Kidney epithelial cell (primary cell): ENCODE measurements around the gene GRIN1. TPM values are rescaled to one million over a fixed set of nuclear protein-coding genes. Genes with fewer than 3 reads are reported as not detected.

ENCODE experiments used
- DNase-seq: peaks from one replicate; pipeline ENCODE4 v3.0.0-alpha.2; 2010; ENCODE audit warnings: low read depth
- H3K27me3 ChIP-seq: 2 replicates; pipeline ENCODE4 v1.6.0; 2011; ENCODE audit warnings: low read length; ENCODE audit not compliant: control insufficient read depth, insufficient read depth
- H3K36me3 ChIP-seq: 2 replicates; pipeline ENCODE4 v1.5.1; 2011; ENCODE audit warnings: low read length; ENCODE audit not compliant: control insufficient read depth, insufficient read depth
- H3K4me3 ChIP-seq: 2 replicates; pipeline ENCODE4 v1.5.1; 2011; ENCODE audit warnings: low read depth, mild to moderate bottlenecking, control low read depth, low read length
- total RNA-seq: library from RNA; depleted of rRNA; stranded (reverse); fragments of >200 nt; gene quantifications from 2 replicates; pipeline ENCODE4 v1.2.3, GENCODE V29; 2015
- TF ChIP-seq, protein P1 (sequence below): IDR thresholded peaks from 2 replicates; pipeline ENCODE4 v1.5.1; 2011; ENCODE audit warnings: mild to moderate bottlenecking, moderate library complexity, low read length, control low read depth, inconsistent platforms; ENCODE audit not compliant: insufficient read depth, poor library complexity, severe bottlenecking

The GRIN1 gene
- total RNA-seq, 1 donor from 2014 or later = 0.04 TPM

DNA sequence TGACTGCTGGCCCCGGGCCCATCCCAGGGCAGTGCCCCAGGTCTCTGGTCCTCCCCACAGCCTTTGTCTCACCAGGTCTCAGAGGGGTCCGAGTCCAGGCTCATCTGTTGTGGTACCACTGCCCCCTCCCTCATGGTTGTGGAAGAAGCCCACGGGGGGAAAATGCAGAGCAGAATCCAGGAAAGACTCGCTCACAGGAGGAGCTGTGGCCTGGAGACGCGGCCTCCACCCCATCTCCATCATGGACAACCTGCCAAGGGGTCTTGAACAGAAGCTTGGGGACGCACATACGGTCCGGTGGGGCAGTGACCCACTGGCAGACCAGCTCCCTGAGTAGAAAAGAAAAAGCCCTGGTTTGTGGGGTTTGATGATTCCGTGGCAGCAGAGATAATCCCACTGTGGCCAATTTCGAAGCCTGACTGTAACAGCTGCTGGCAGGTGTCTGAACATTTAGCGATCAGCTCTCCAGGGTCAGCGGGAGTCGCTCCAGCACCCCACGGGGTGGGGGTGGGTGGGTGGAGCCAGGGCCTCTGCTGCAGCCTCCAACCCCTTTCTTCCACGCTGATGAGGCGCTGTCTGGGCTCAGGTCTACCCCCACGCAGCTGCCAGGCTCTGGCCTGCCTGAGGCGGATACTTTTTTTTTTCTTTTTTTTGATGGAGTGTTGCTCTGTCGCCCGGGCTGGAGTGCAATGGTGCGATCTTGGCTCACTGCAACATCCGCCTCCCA, 1.9 kb upstream of the GRIN1 start:
- H3K4me3 ChIP-seq = no peak overlapping the region
- TF ChIP-seq, protein P1, sequence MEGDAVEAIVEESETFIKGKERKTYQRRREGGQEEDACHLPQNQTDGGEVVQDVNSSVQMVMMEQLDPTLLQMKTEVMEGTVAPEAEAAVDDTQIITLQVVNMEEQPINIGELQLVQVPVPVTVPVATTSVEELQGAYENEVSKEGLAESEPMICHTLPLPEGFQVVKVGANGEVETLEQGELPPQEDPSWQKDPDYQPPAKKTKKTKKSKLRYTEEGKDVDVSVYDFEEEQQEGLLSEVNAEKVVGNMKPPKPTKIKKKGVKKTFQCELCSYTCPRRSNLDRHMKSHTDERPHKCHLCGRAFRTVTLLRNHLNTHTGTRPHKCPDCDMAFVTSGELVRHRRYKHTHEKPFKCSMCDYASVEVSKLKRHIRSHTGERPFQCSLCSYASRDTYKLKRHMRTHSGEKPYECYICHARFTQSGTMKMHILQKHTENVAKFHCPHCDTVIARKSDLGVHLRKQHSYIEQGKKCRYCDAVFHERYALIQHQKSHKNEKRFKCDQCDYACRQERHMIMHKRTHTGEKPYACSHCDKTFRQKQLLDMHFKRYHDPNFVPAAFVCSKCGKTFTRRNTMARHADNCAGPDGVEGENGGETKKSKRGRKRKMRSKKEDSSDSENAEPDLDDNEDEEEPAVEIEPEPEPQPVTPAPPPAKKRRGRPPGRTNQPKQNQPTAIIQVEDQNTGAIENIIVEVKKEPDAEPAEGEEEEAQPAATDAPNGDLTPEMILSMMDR = no peak
- H3K27me3 ChIP-seq = peaks cover 63% of the 10 kb centered on the region
- no peaks in the 10 kb centered on the region for H3K36me3 ChIP-seq
- DNase-seq = no peak

DNA sequence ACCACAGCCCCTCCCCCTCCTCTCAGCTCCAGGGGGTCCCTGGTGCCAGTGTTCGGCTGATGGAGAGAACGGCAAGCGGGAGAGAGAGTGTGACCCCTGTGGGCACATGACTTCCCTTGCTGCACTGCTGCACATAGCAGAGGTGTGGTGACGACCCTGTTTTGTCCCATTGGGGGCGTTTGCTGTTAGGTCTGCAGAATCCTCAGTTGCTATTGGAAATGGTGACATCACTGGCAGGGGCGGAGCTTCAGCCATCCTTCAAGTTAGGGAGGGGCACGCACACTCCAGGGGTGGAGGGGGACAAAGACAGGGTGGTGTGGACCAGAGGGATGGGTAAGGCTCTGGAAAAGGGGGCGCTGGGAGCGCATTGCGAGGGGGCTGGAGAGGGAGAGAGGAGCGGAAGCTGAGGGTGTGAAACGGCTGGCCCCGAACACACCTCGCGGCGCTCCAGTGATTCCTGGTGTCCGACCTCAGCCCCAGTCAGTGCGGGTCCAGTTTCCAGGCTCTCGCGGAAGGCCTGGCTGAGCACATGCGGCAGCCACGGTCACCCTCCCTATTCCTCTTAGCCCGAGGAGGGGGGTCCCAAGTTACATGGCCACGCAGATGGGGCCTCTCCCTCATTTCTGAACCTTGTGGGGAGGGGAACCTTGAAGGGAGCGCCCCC, 764 bp upstream of the GRIN1 start:
- no peak for DNase-seq
- TF ChIP-seq, protein P1 = no peak
- peaks cover 73% of the 10 kb centered on the region for H3K27me3 ChIP-seq
- no peak overlapping the region for H3K4me3 ChIP-seq
- H3K36me3 ChIP-seq = no peaks in the 10 kb centered on the region

GRCh38 chr9:137139468-137140150, 655 bp downstream of the GRIN1 start:
- Histone ChIP-seq H3K27me3 (peaks cover 79% of the 10 kb centered on the region), H3K36me3 (no peaks in the 10 kb centered on the region), H3K4me3 (no peak overlapping the region)
- no peak for DNase-seq
- TF ChIP-seq, protein P1 = no peak

GRCh38 chr9:137140151-137141012, 1.4 kb downstream of the GRIN1 start:
- H3K4me3 ChIP-seq = no peak overlapping the region
- H3K27me3 ChIP-seq = peaks cover 79% of the 10 kb centered on the region
- no peak for DNase-seq
- TF ChIP-seq, protein P1 = no peak
- H3K36me3 ChIP-seq = no peaks in the 10 kb centered on the region

DNA sequence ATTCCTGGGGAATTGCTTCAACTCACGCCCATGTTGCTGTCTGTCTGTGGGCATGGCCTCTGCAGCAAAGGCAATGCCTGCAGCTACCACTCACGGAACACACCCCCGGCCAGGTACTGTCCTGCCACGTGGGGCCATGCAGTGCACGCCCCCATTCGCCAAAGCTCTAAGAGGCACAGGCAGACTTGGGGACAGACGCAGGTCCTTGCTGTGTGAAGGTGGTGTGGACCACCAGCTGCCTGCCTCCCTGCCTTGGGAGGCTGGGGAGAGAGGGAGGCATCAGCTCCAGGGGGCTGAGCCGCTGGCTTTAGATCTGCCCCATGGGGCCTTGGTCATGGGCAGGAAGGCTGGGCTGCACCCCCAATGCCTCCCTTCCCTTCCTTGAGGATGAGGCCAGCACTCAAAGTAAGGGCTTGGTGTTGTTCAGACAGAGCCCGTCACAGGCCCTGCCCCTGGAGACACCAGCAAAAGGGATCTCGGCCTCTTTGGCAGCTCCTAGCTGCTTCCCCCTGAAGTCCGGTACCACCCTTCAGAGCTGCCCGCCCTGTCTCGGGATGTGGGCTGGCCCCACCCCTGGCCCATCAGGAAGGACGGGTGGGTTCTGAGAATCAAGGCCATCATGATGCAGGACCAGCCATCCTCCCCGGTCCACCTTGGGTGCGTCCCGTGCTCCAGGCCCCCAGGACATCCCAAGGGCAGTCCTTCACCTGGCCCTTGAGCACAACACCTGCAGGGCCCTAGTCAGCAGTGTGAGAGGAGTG, 2.3 kb downstream of the GRIN1 start:
- Histone ChIP-seq H3K36me3 (no peaks in the 10 kb centered on the region), H3K27me3 (peaks cover 79% of the 10 kb centered on the region), H3K4me3 (no peak overlapping the region)
- DNase-seq = no peak
- TF ChIP-seq, protein P1 = no peak
